Occipital lobe (tissue), 2 donors: ENCODE data around the gene POFUT2. TPM values are rescaled to one million over a fixed set of nuclear protein-coding genes. Genes with fewer than 3 reads are reported as not detected.

Experiments
- DNase-seq: peaks from one replicate; lab custom pipeline; 2025; lab: John Stamatoyannopoulos, UW
- total RNA-seq: library from RNA; depleted of rRNA; stranded (reverse); fragments of >200 nt; gene quantifications from one replicate; pipeline ENCODE4 v1.2.3, GENCODE V29; 2014

Gene POFUT2
- total RNA-seq, 1 donor from 2014 or later: 9.8 TPM

GRCh38 chr21:45264146-45264911, 23.4 kb downstream of the POFUT2 start:
- DNase-seq: no peak

- DNase-seq: no peak
These were observed 24.2 kb downstream of the POFUT2 start for GRCh38 chr21:45263534-45263933.

- no peak for DNase-seq
These were observed 25.1 kb downstream of the POFUT2 start for GRCh38 chr21:45262616-45263015.

- no peak for DNase-seq
These were observed 25.6 kb downstream of the POFUT2 start for GRCh38 chr21:45262041-45262581.

- DNase-seq: no peak
These were observed 26.6 kb downstream of the POFUT2 start for GRCh38 chr21:45261093-45261492.

GRCh38 chr21:45260191-45260825, 27.4 kb downstream of the POFUT2 start:
- no peak for DNase-seq

GRCh38 chr21:45259206-45259840, 28.4 kb downstream of the POFUT2 start:
- no peak for DNase-seq

GRCh38 chr21:45258466-45258865, 29.2 kb downstream of the POFUT2 start:
- DNase-seq: no peak

GRCh38 chr21:45257673-45258341, 29.9 kb downstream of the POFUT2 start:
- no peak for DNase-seq

GRCh38 chr21:45256912-45257672, 30.6 kb downstream of the POFUT2 start:
- no peak for DNase-seq

GRCh38 chr21:45256021-45256911, 31.4 kb downstream of the POFUT2 start:
- DNase-seq: no peak

GRCh38 chr21:45255381-45256020, 32.2 kb downstream of the POFUT2 start:
- DNase-seq: no peak

- DNase-seq: no peak
These were observed 33.2 kb downstream of the POFUT2 start for GRCh38 chr21:45254460-45254930.

GRCh38 chr21:45253633-45254459, 33.8 kb downstream of the POFUT2 start:
- DNase-seq: no peak

GRCh38 chr21:45253180-45253579, 34.5 kb downstream of the POFUT2 start:
- DNase-seq: no peak

GRCh38 chr21:45252448-45252925, 35.2 kb downstream of the POFUT2 start:
- no peak for DNase-seq

GRCh38 chr21:45251635-45252447, 35.9 kb downstream of the POFUT2 start:
- DNase-seq: no peak
